SU-DHL-6 (cell line): Measurements from ENCODE around the gene EVPL.

Experiments
- H2AFZ ChIP-seq: fragments of 200-600 bp; sonication (generic); 2 replicates; pipeline ENCODE4 v1.6.1; 2014; ENCODE audit warnings: low read depth, mild to moderate bottlenecking, moderate library complexity, mixed read lengths, antibody characterized with exemption, low read length; ENCODE audit not compliant: severe bottlenecking
- H3F3A ChIP-seq: fragments of 200-600 bp; shearing (Covaris generic); 2 replicates; pipeline ENCODE4 v1.6.0; 2016; ENCODE audit warnings: antibody characterized with exemption, mild to moderate bottlenecking; ENCODE audit not compliant: insufficient read depth
- H3K27ac ChIP-seq: fragments of 200-600 bp; sonication (generic); 2 replicates; pipeline ENCODE4 v1.5.1; 2016; ENCODE audit warnings: low read depth, mild to moderate bottlenecking, low read length, moderate library complexity, mixed read lengths
- H3K27me3 ChIP-seq: fragments of 200-600 bp; sonication (generic), shearing (Covaris generic); 2 replicates; pipeline ENCODE4 v1.6.0; 2014; ENCODE audit warnings: mild to moderate bottlenecking, low read length
- H3K36me3 ChIP-seq: fragments of 200-600 bp; sonication (generic); 2 replicates; pipeline ENCODE4 v1.6.1; 2014; ENCODE audit warnings: mild to moderate bottlenecking, low read length, mixed read lengths
- H3K4me2 ChIP-seq: fragments of 300-600, 200-600 bp; shearing (Covaris generic), sonication (generic); 2 replicates; pipeline ENCODE4 v1.6.0; 2014; ENCODE audit warnings: low read length, low read depth, mild to moderate bottlenecking; ENCODE audit not compliant: poor library complexity, severe bottlenecking
- H3K4me3 ChIP-seq: fragments of 200-600 bp; sonication (generic); 2 replicates; pipeline ENCODE4 v1.5.1; 2014; ENCODE audit warnings: antibody characterized with exemption, low read length, mild to moderate bottlenecking, mixed read lengths; ENCODE audit not compliant: insufficient read depth, poor library complexity, severe bottlenecking
- H3K79me2 ChIP-seq: fragments of 200-600 bp; sonication (generic); 2 replicates; pipeline ENCODE4 v1.6.1; 2014; ENCODE audit warnings: mild to moderate bottlenecking, low read length, moderate library complexity; ENCODE audit not compliant: insufficient read depth
- H3K9ac ChIP-seq: fragments of 200-600 bp; sonication (generic); 2 replicates; pipeline ENCODE4 v1.7.0; 2014; ENCODE audit warnings: mild to moderate bottlenecking, low read length
- H3K9me2 ChIP-seq: fragments of 200-600 bp; sonication (generic); replicated peaks from 2 replicates; pipeline ENCODE4 v1.6.1; 2014; ENCODE audit warnings: low read length; ENCODE audit not compliant: insufficient read depth
- H3K9me3 ChIP-seq: fragments of 200-600 bp; sonication (generic); 2 replicates; pipeline ENCODE4 v1.6.1; 2014; ENCODE audit warnings: low read length, mixed read lengths; ENCODE audit not compliant: insufficient read depth
- H4K20me1 ChIP-seq: fragments of 200-600 bp; sonication (generic); 2 replicates; pipeline ENCODE4 v1.6.1; 2014; ENCODE audit warnings: low read depth, mild to moderate bottlenecking, antibody characterized with exemption, low read length, moderate library complexity, mixed read lengths
- EZH2phosphoT487 ChIP-seq: fragments of 200-600 bp; sonication (generic), shearing (Covaris generic); conservative IDR thresholded peaks from 2 replicates; pipeline ENCODE4 v1.6.1; 2018; ENCODE audit warnings: mild to moderate bottlenecking, antibody characterized with exemption, low read length, moderate library complexity, mixed read lengths
- TF ChIP-seq, protein P1 (sequence below): fragments of 200-600 bp; sonication (generic); IDR thresholded peaks from one replicate; pipeline ENCODE4 v1.5.1; 2017; ENCODE audit warnings: antibody characterized with exemption, mild to moderate bottlenecking, low read length, moderate library complexity; ENCODE audit not compliant: insufficient read depth, poor library complexity, severe bottlenecking

EVPL gene

GRCh38 chr17:76032780-76033108 lies 5.6 kb upstream of the EVPL start:
- TF ChIP-seq EZH2phosphoT487, result no peak
- TF ChIP-seq, protein P1, sequence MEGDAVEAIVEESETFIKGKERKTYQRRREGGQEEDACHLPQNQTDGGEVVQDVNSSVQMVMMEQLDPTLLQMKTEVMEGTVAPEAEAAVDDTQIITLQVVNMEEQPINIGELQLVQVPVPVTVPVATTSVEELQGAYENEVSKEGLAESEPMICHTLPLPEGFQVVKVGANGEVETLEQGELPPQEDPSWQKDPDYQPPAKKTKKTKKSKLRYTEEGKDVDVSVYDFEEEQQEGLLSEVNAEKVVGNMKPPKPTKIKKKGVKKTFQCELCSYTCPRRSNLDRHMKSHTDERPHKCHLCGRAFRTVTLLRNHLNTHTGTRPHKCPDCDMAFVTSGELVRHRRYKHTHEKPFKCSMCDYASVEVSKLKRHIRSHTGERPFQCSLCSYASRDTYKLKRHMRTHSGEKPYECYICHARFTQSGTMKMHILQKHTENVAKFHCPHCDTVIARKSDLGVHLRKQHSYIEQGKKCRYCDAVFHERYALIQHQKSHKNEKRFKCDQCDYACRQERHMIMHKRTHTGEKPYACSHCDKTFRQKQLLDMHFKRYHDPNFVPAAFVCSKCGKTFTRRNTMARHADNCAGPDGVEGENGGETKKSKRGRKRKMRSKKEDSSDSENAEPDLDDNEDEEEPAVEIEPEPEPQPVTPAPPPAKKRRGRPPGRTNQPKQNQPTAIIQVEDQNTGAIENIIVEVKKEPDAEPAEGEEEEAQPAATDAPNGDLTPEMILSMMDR, result no peak
- H3K36me3 ChIP-seq, result no peaks in the 10 kb centered on the region
- no peak overlapping the region for H3K4me3 ChIP-seq
- H2AFZ ChIP-seq, result no peak overlapping the region
- no peaks in the 10 kb centered on the region for H3K9me3 ChIP-seq
- no peak overlapping the region for H3K27ac ChIP-seq
- no peak overlapping the region for H3K9ac ChIP-seq
- no peaks in the 10 kb centered on the region for H3F3A ChIP-seq
- H3K9me2 ChIP-seq, result no peaks in the 10 kb centered on the region
- no peaks in the 10 kb centered on the region for H4K20me1 ChIP-seq
- no peaks in the 10 kb centered on the region for H3K79me2 ChIP-seq
- H3K27me3 ChIP-seq, result no peaks in the 10 kb centered on the region
- H3K4me2 ChIP-seq, result no peak overlapping the region

DNA sequence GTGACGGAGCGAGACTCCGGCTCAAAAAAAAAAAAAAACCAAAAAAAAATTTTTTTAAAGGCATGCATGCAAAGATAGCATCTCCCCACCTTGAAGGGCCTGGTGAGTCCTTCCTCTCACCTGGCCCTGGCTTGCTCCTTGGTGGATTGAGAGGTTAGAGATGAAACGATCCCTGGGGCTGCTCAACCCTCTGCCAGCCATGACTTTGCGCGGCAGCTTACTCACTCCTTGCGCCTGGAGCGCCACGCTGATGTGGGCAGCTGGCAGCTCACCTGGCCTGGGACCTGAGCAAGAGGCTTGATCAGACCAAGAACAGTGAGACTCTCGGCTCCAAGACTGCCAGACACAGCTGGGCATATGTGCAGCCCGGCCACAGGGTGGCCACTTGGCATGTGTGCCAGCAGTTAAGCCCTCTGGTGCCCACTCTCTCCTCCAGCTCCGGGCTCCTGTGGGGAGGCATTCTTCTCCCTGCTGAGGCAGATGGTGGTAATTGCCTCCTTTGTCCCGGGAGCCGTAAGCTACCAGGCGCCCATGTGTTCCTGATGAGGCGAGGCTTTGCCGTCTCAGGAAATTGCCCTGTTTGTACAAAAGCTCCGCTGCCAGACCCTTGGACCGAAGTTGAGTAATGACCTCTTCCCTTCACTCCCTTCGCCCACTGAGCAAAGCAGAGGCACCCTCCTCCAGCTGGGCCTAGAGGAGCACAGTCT lies 5.1 kb upstream of the EVPL start:
- TF ChIP-seq EZH2phosphoT487, result no peak
- TF ChIP-seq, protein P1, result no peak
- Histone ChIP-seq H3K9me3 (no peaks in the 10 kb centered on the region), H3K9ac (no peak overlapping the region), H4K20me1 (no peaks in the 10 kb centered on the region), H3K79me2 (no peaks in the 10 kb centered on the region), H2AFZ (no peak overlapping the region), H3K27ac (no peak overlapping the region), H3K4me3 (no peak overlapping the region), H3K9me2 (no peaks in the 10 kb centered on the region), H3F3A (no peaks in the 10 kb centered on the region), H3K27me3 (no peaks in the 10 kb centered on the region), H3K4me2 (no peak overlapping the region), H3K36me3 (no peaks in the 10 kb centered on the region)

DNA sequence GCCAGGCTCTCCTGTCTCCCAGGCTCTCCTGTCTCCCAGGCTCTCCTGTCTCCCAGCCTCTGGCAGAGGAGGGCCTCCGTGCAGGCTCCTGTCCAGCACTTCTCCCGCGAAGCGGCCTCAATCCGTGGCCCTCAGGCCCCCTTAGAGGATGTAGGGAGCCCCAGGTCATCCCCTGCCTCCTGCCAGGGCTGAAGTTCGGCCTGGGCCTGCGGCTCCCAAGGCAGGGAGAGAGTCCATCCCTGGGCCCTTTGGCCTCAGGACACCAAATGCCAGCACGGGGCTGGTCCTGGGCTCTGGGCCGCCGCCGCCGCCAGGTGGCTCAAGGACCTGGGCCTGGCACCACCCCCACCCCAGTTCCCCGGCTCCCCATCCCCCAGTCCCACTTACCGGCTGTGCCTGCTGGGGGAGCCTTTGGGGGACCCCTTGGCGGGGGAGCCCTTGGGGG lies 370 bp downstream of the EVPL start:
- no peak overlapping the region for H3K9ac ChIP-seq
- H3K27me3 ChIP-seq, result no peaks in the 10 kb centered on the region
- H3K36me3 ChIP-seq, result no peaks in the 10 kb centered on the region
- no peaks in the 10 kb centered on the region for H3K9me2 ChIP-seq
- no peaks in the 10 kb centered on the region for H3K9me3 ChIP-seq
- no peaks in the 10 kb centered on the region for H4K20me1 ChIP-seq
- H3K4me3 ChIP-seq, result no peak overlapping the region
- H2AFZ ChIP-seq, result no peak overlapping the region
- no peak for TF ChIP-seq EZH2phosphoT487
- TF ChIP-seq, protein P1, result no peak
- no peaks in the 10 kb centered on the region for H3K79me2 ChIP-seq
- no peak overlapping the region for H3K27ac ChIP-seq
- H3K4me2 ChIP-seq, result no peak overlapping the region
- H3F3A ChIP-seq, result no peaks in the 10 kb centered on the region
